HG02870 (cell line): ENCODE measurements around the gene NKIRAS1.
"Not testable (repeated sequence)": the region's sequence is repeated elsewhere in the genome, so short reads cannot be mapped to it uniquely, and the experiment has no call there.

ENCODE experiments used
- ATAC-seq: cut with Tn5 transposase; IDR thresholded peaks from one replicate; pipeline ENCODE4 v1.9.1; 2021; ENCODE audit warnings: mild to moderate bottlenecking, moderate library complexity; ENCODE audit not compliant: unreplicated experiment

NKIRAS1 gene

DNA sequence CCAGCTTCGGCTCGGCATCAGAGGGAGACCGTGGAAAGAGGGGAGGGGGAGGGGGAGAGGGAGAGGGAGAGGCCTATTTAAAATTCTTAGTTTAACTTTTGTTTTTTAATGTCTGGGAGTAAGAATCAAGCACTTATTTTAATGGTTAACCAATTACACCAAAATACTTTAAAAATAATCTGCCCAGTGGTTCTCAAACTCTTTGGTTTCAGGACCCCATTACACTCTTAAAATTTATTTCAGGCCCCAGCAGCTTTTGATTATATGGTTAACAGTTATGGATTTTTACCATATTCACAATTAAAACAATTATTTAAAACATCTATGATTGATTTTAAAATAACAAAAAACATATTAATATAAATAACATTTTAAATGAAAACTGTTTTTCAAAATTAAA, 44.5 kb downstream of the NKIRAS1 start:
- ATAC-seq, result no peak

DNA sequence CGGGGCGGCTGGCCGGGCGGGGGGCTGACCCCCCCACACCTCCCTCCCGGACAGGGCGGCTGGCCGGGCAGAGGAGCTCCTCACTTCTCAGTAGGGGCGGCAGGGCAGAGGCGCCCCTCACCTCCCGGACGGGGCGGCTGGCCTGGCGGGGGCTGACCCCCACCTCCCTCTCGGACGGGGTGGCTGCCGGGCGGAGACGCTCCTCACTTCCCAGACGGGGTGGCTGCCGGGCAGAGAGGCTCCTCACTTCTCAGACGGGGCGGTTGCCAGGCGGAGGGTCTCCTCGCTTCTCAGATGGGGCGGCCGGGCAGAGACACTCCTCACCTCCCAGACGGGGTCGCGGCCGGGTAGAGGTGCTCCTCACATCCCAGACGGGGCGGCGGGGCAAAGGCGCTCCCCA, 45.4 kb downstream of the NKIRAS1 start:
- not testable (repeated sequence) for ATAC-seq

DNA sequence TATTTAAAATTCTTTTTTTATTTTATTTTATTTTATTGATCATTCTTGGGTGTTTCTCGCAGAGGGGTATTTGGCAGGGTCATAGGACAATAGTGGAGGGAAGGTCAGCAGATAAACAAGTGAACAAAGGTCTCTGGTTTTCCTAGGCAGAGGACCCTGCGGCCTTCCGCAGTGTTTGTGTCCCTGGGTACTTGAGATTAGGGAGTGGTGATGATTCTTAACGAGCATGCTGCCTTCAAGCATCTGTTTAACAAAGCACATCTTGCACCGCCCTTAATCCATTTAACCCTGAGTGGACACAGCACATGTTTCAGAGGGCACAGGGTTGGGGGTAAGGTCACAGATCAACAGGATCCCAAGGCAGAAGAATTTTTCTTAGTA, 46.1 kb downstream of the NKIRAS1 start:
- not testable (repeated sequence) for ATAC-seq

- ATAC-seq, result no peak
These were observed 46.7 kb downstream of the NKIRAS1 start for GRCh38 chr3:23869977-23870662.

- no peak for ATAC-seq
These were observed 49.0 kb downstream of the NKIRAS1 start for GRCh38 chr3:23867838-23868237.

DNA sequence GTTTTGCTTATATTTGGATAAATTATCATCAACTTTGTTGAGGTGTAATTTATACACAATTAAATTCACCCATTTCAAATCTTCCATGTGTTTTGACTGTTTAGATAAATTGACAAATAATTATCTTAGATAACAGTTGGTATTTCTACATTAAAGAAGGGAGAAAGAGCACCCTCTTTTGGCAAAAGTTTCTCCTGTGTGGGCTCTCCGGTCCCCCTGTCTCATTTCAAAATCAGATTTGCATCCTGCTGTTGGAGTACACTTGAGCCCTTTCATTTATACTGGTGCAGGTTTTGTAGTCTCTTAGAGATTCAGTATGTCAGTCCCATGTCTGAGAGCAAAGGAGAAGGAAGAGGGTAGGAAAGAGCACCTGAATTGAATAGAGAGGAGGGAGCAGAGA, 49.4 kb downstream of the NKIRAS1 start:
- ATAC-seq, result no peak

DNA sequence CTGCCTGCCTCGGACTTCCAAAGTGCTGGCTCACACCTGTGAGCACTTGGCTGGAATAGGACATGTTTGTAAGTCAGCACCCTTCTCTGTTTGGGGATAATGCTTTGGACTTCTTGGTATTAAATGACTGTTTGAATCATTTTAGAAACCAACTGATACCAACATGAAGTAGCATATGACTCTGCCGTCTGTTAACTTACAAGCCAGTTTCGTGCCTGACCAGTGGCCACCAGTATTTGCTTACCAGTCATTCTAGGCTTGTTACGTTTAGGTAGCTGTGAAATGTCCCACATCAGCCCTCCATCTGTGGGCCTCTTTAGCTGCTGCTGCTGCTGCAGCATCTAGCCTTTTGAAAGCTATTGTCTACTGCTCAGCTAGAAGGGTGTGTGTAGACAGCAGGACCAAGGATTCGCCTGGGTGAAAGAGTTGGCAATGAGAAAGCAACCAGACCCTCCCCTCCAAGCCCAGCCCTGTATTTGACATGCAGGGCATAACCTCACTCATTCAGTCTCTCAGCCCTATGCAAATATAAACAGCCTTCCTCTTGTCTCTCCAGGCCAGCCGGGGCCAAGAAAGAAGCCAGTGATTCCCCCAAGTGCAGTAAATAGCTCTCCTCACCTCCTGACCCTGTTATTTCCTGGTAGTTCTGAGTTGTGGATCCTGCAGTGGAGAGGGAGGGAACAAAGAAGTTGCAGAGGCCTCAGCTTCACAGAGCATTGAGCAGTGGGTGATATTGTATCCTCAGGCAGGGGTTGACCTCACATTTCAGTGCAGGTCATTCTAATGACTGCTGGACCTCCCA, 51.0 kb downstream of the NKIRAS1 start:
- ATAC-seq, result peak; percentile 95

DNA sequence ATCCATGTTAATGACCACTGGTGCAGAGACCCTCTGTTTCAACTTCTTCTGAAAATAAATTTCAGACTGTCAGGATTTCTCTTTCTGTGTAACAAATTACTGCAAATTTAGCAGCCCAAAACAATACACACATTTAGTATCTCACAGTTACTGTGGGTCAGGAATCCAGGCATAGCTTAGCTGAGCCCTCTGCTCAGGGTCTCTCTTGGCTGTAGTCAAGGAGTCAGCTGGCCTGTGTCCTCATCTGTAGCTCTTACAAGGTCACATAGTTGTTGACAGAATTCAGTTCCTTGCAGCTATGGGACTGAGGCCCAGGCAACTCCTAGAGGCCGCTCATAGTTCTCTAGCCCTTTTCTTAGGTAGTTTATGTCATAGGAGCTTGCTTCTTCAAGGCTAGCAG, 51.9 kb downstream of the NKIRAS1 start:
- ATAC-seq, result no peak

GRCh38 chr3:23863060-23863459, 53.7 kb downstream of the NKIRAS1 start:
- no peak for ATAC-seq

DNA sequence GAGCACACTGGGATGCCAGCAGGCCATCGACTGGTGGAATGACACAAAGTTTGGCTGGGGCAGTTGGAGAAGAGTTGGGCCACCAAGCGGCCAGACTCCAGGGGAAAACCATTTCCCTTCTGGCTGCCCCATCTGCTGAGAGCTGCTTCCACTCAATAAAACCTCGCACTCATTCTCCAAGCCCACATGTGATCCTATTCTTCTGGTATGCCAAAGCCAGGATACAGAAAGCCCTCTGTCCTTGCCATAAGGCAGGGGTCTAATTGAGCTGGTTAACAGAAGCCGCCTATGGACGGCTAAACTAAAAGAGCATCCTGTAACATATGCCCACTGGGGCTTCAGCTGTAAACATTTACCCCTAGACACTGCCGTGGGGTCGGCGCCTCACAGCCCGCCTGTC, 55.1 kb downstream of the NKIRAS1 start:
- no peak for ATAC-seq

DNA sequence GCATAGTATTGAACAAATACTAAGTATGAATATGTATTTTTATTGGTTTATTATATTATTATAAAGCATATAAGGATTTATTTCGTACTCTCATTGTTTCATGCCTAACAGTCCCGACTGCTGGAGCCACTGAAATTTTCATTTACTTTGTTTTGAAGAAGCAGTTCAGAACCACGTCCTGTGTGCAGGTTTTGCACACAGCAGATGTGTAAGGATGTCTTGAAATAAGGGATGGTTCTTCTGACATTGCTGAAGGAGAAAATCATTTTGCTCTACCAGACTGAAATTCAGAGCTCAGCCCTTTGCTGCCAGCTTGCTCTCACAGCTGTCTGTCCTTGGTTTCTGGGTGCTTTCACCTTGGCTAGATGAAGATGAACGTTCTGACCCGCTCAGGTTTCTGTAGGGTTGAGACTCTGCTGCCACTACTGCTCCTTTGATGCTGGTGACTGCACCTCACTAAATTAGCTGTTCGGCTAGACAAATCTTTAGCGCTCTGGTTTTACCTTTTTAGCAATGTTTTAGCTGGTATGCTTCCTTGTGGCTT, 56.9 kb downstream of the NKIRAS1 start:
- no peak for ATAC-seq

DNA sequence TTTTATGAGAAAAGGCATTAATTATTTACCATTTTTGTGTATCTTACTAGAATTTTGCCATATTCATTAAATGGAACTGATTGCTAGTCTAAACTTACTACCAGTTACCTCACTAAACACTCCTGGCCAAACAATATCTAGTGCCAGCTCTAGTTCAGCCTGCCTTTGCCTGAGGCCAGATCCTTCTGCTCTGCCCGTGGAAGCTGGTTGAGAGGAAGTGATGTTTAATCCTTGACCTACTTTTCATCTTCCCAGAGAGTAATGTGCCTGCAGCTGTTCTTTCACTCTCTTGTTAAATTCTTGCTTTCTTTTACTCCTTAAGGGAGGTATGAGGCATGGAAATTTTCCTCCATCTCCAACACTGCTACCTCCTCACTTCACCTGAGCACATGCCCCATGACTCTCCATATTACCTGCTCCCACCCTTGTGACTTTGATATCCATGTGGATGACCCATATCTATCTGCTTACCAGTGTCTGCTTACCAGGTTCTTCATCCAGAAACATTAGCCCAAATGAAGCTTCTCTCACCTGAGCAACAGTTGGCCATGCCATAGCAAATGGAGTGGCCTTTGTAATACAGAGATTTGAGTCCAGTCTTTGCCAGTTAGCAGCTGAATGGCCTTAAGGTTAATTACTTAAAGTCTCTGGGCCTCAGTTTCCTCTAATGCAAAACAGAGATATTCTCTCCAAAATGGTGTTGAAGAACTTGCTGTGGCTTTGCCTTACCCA, 57.6 kb downstream of the NKIRAS1 start:
- ATAC-seq, result no peak

GRCh38 chr3:23856286-23856685, 60.5 kb downstream of the NKIRAS1 start:
- no peak for ATAC-seq

GRCh38 chr3:23849462-23849861, 67.3 kb downstream of the NKIRAS1 start:
- ATAC-seq, result not testable (repeated sequence)

- no peak for ATAC-seq
These were observed 71.2 kb downstream of the NKIRAS1 start for GRCh38 chr3:23845326-23846216.

DNA sequence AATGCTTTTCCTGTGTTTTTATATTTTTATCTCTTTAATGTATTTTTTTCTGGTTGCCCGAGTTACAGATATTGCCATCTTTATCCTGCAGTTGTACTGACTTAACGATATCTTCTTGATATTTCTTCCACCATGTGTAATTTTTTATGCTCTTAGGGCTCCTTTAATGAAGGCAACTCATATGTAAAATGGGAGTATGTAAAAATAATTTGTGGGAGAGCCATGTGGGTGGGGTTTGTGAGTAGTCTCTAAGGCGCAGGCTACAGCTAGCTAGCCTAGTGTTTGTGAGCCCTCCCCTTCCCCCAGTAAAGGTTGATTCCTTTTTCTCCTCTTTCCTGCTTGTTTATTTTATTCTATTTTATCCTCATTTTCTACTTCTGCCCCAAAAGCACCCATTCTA, 72.9 kb downstream of the NKIRAS1 start:
- no peak for ATAC-seq
